ENCODE results near the gene CFAP99. TPM values are rescaled to one million over a fixed set of nuclear protein-coding genes. Genes with fewer than 3 reads are reported as not detected.
A peak's percentile ranks its signal among the peaks of the same experiment; 100 is the strongest.

CFAP99 gene
- total and polyA plus RNA-seq, 4 experiments from 2014 or later = 0.12 to 0.19 TPM; not detected in 2

DNA sequence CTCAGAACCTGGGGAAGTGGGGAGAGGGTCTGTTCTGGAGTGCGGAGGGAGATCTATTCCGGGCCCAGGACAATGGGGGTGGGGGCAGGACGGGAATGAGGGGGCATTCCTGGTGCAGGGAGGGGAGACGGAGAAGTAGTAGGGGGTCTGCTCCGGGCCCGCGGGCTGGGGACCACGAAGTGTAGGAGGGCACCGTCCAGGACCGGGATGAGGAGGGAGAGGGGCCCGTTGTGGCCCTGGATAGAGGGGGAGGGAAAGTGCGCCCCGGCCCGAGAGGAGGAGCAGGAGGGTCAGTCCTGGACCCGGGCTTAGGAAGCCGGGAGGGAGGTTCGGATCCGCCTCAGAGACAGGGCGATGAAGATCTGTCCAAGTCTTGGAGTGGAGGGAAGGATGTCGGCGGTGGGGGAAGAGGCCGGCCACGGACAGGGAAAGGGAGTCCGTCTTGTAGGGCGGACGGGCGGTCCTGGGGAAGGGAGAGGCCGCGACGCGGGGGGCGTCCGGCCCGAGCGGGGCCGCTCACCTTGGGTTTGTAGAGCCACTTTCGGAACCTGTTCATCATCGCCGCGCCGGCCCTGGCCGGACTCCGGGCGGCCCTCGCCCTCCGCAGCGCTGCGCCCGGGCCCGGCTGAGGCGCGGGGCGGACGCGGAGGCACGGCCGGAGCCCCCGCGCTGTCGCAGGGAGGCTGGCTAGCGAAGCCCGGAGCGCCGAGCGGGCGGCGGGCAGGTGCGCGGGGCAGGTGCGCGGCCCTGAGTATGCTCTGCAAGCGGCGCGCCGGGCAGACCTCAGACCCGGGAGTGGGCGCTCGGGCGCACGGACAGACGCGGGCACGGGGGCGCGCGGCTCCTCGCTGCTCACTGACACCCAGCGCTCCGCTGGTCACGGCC lies 748 bp upstream of the CFAP99 start, which contains the start of gene ZFYVE28:
ZFYVE28 (minus strand) TSS at position 881 of the 885 bp plus-strand sequence; CDS start at position 559, 322 bp downstream.
- DNase-seq = peak in 1 of 5 donors; percentile 16
- Histone ChIP-seq H3K27ac (ENCODE audit: low read depth, low read length) (peak within 1 kb of the TSS; percentile 78), H3K4me1 (ENCODE audit: insufficient read depth, low read length) (peaks cover 48% of the 10 kb centered on the region), H3K27me3 (ENCODE audit: insufficient read depth, low read length) (no peaks in the 10 kb centered on the region), H3K4me3 (ENCODE audit: low read length in 2 of 2) (peak within 1 kb of the TSS; percentile 44 to 72), H3K36me3 (ENCODE audit: insufficient read depth, low read length) (no peaks in the 10 kb centered on the region), H3K9me3 (ENCODE audit: control insufficient read depth in 1 of 2, low read length in 2 of 2) (no peaks in the 10 kb centered on the region)
- Mint-ChIP-seq H3K27ac (peak within 1 kb of the TSS; percentile 92 to 100 (median 98)), H3K9me3 (peaks cover 0 to 4% (median 0%) of the 10 kb centered on the region in 8 donors), H3K4me3 (peak within 1 kb of the TSS; percentile 89 to 95 (median 92)), H3K36me3 (peaks cover 0 to 6% of the 10 kb centered on the region in 2 donors), H3K27me3 (peaks cover 0 to under 1% of the 10 kb centered on the region in 2 donors), H3K4me1 (peaks cover 35 to 57% (median 43%) of the 10 kb centered on the region in 4 donors)
- intact Hi-C loops (cut with micrococcal nuclease) = loop anchor here (1.0 to 10.0 kb wide), 7 partner anchors 50 to 693 kb away; partner anchors contain the start of genes FAM193A, GRK4, HAUS3 and MXD4
- POLR2A ChIA-PET (ENCODE audit: partially characterized antibody) = interaction anchor here (0.9 to 1.7 kb wide), 13 partner anchors 10 to 180 kb away, joined by 3 to 33 read pairs (median 5); partner anchors contain the start of genes HAUS3, MXD4, POLN and RNF4
- CTCF ChIA-PET (ENCODE audit: partially characterized antibody) = interaction anchor here (0.8 to 1.7 kb wide), 14 partner anchors 10 to 197 kb away, joined by 3 to 17 read pairs (median 5); partner anchors contain the start of genes FAM193A, HAUS3, MXD4 and POLN

DNA sequence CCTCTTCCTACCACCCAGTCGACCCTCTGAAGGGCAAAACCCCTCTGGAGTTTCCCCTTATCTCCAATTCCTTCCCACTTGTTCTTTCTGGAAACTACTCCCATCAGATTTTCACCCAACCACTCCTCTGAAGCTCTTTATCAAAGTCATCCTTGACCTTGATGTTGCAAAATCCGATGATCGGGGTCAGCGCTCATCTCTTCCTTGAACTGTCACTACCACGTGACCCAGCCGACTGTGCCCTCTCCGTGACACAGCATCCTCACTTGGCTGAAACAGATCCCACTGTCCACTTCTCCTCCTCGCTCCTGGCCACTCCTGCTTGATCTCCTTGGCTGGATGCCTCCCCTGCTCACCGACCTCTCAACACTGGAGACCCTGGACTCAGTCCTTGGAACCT lies 1.1 kb downstream of the CFAP99 start:
- peak overlapping the region in 1 of 2 donors; percentile 72 for H3K4me3 ChIP-seq (ENCODE audit: low read length in 2 of 2)
- POLR2A ChIA-PET (ENCODE audit: partially characterized antibody) = interaction anchor here (1.0 to 1.7 kb wide), 11 partner anchors 7 to 200 kb away, joined by 3 to 33 read pairs (median 4); partner anchors contain the start of genes FAM193A, HAUS3, MXD4 and POLN
- DNase-seq = no peak
- Mint-ChIP-seq H3K27ac (peak overlapping the region; percentile 92 to 100 (median 98)), H3K4me1 (peaks cover 21 to 39% (median 27%) of the 10 kb centered on the region in 4 donors), H3K27me3 (peaks cover 0 to 2% of the 10 kb centered on the region in 2 donors), H3K4me3 (peak overlapping the region; percentile 22 to 95 (median 88)), H3K9me3 (peaks cover 0 to 5% (median 0%) of the 10 kb centered on the region in 8 donors), H3K36me3 (peaks cover 0 to 2% of the 10 kb centered on the region in 2 donors)
- no peaks in the 10 kb centered on the region for H3K9me3 ChIP-seq (ENCODE audit: control insufficient read depth in 1 of 2, low read length in 2 of 2)
- peaks cover 30% of the 10 kb centered on the region for H3K4me1 ChIP-seq (ENCODE audit: insufficient read depth, low read length)
- H3K27me3 ChIP-seq (ENCODE audit: insufficient read depth, low read length) = no peaks in the 10 kb centered on the region
- intact Hi-C loops (cut with micrococcal nuclease) = loop anchor here (1.0 to 10.0 kb wide), 4 partner anchors 139 to 695 kb away; partner anchors contain the start of genes TACC3 and TMEM129
- CTCF ChIA-PET (ENCODE audit: partially characterized antibody) = interaction anchor here (1.2 to 1.7 kb wide), 14 partner anchors 8 to 199 kb away, joined by 3 to 17 read pairs (median 6); partner anchors contain the start of genes FAM193A, HAUS3, MXD4 and POLN
- peak overlapping the region; percentile 78 for H3K27ac ChIP-seq (ENCODE audit: low read depth, low read length)
- no peaks in the 10 kb centered on the region for H3K36me3 ChIP-seq (ENCODE audit: insufficient read depth, low read length)

- Mint-ChIP-seq H3K4me1 (peaks cover 9 to 25% (median 13%) of the 10 kb centered on the region in 4 donors), H3K9me3 (peaks cover 0 to 5% (median 0%) of the 10 kb centered on the region in 8 donors), H3K27me3 (peaks cover 0 to 6% of the 10 kb centered on the region in 2 donors), H3K27ac (peak overlapping the region in 1 of 7 donors; percentile 8), H3K4me3 (no peak overlapping the region), H3K36me3 (peaks cover 0 to 2% of the 10 kb centered on the region in 2 donors)
- Histone ChIP-seq H3K27me3 (ENCODE audit: insufficient read depth, low read length) (no peaks in the 10 kb centered on the region), H3K27ac (ENCODE audit: low read depth, low read length) (no peak overlapping the region), H3K36me3 (ENCODE audit: insufficient read depth, low read length) (no peaks in the 10 kb centered on the region), H3K4me3 (ENCODE audit: low read length in 2 of 2) (no peak overlapping the region), H3K9me3 (ENCODE audit: control insufficient read depth in 1 of 2, low read length in 2 of 2) (no peaks in the 10 kb centered on the region), H3K4me1 (ENCODE audit: insufficient read depth, low read length) (peaks cover 10% of the 10 kb centered on the region)
- no peak for DNase-seq
- ChIA-PET CTCF (ENCODE audit: partially characterized antibody) (interaction anchor here (1.1 to 1.4 kb wide), 2 partner anchors 9 to 202 kb away, joined by 3 to 5 read pairs; no protein-coding TSS in a partner anchor), POLR2A (ENCODE audit: partially characterized antibody) (no interaction called here)
- intact Hi-C loops (cut with micrococcal nuclease) = no loop called here
These were observed 3.2 kb downstream of the CFAP99 start for GRCh38 chr4:2421928-2422327.

- Mint-ChIP-seq H3K27ac (no peak overlapping the region), H3K4me3 (no peak overlapping the region), H3K36me3 (peaks cover 0 to 2% of the 10 kb centered on the region in 2 donors), H3K4me1 (peaks cover 9 to 25% (median 13%) of the 10 kb centered on the region in 4 donors), H3K27me3 (peaks cover 0 to 6% of the 10 kb centered on the region in 2 donors), H3K9me3 (peaks cover 0 to 5% (median 0%) of the 10 kb centered on the region in 8 donors)
- intact Hi-C loops (cut with micrococcal nuclease) = no loop called here
- no peaks in the 10 kb centered on the region for H3K36me3 ChIP-seq (ENCODE audit: insufficient read depth, low read length)
- H3K4me3 ChIP-seq (ENCODE audit: low read length in 2 of 2) = no peak overlapping the region
- DNase-seq = no peak
- ChIA-PET POLR2A (ENCODE audit: partially characterized antibody) (no interaction called here), CTCF (ENCODE audit: partially characterized antibody) (interaction anchor here (0.8 to 1.4 kb wide), 3 partner anchors 11 to 203 kb away, joined by 3 to 5 read pairs (median 3); no protein-coding TSS in a partner anchor)
- no peaks in the 10 kb centered on the region for H3K9me3 ChIP-seq (ENCODE audit: control insufficient read depth in 1 of 2, low read length in 2 of 2)
- peaks cover 10% of the 10 kb centered on the region for H3K4me1 ChIP-seq (ENCODE audit: insufficient read depth, low read length)
- no peaks in the 10 kb centered on the region for H3K27me3 ChIP-seq (ENCODE audit: insufficient read depth, low read length)
- H3K27ac ChIP-seq (ENCODE audit: low read depth, low read length) = no peak overlapping the region
These were observed 4.3 kb downstream of the CFAP99 start for GRCh38 chr4:2423066-2423465.

DNA sequence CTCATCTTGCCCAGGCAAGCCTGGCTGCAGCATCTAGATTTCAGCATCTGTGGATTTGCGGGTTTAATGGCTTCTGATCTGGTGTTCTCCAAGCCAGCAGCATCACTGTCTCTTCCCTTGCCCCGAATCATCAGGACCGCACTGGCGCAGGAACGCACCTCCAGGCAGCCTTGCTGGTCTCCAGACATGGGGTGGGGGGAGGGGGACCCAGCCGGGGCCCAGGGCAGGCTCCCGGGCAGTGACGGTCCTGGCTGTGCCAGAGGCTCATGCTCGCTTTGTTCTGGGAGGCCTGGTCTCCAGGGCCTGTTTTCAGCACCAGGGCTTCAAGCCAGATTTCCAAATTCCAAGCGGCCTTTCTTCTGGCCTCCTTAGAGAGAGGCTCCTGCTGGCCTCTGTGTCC lies 4.9 kb downstream of the CFAP99 start:
- no peaks in the 10 kb centered on the region for H3K9me3 ChIP-seq (ENCODE audit: control insufficient read depth in 1 of 2, low read length in 2 of 2)
- Mint-ChIP-seq H3K9me3 (peaks cover 0 to 5% (median 0%) of the 10 kb centered on the region in 8 donors), H3K36me3 (peaks cover 0 to 2% of the 10 kb centered on the region in 2 donors), H3K4me3 (no peak overlapping the region), H3K27me3 (peaks cover 1 to 7% of the 10 kb centered on the region in 2 donors), H3K27ac (no peak overlapping the region), H3K4me1 (peaks cover 9 to 25% (median 13%) of the 10 kb centered on the region in 4 donors)
- H3K27ac ChIP-seq (ENCODE audit: low read depth, low read length) = no peak overlapping the region
- DNase-seq = no peak
- no peaks in the 10 kb centered on the region for H3K36me3 ChIP-seq (ENCODE audit: insufficient read depth, low read length)
- ChIA-PET POLR2A (ENCODE audit: partially characterized antibody) (no interaction called here), CTCF (ENCODE audit: partially characterized antibody) (no interaction called here)
- intact Hi-C loops (cut with micrococcal nuclease) = no loop called here
- peaks cover 10% of the 10 kb centered on the region for H3K4me1 ChIP-seq (ENCODE audit: insufficient read depth, low read length)
- H3K27me3 ChIP-seq (ENCODE audit: insufficient read depth, low read length) = no peaks in the 10 kb centered on the region
- H3K4me3 ChIP-seq (ENCODE audit: low read length in 2 of 2) = no peak overlapping the region

GRCh38 chr4:2424581-2424980 lies 5.8 kb downstream of the CFAP99 start:
- Histone ChIP-seq H3K36me3 (ENCODE audit: insufficient read depth, low read length) (no peaks in the 10 kb centered on the region), H3K27ac (ENCODE audit: low read depth, low read length) (no peak overlapping the region), H3K4me3 (ENCODE audit: low read length in 2 of 2) (no peak overlapping the region), H3K27me3 (ENCODE audit: insufficient read depth, low read length) (no peaks in the 10 kb centered on the region), H3K4me1 (ENCODE audit: insufficient read depth, low read length) (peaks cover 4% of the 10 kb centered on the region), H3K9me3 (ENCODE audit: control insufficient read depth in 1 of 2, low read length in 2 of 2) (no peaks in the 10 kb centered on the region)
- no peaks in the 10 kb centered on the region for H3K36me3 Mint-ChIP-seq
- no peak for DNase-seq
- H3K27me3 Mint-ChIP-seq = peaks cover 4 to 9% of the 10 kb centered on the region in 2 donors
- H3K4me3 Mint-ChIP-seq = no peak overlapping the region
- ChIA-PET CTCF (ENCODE audit: partially characterized antibody) (no interaction called here), POLR2A (ENCODE audit: partially characterized antibody) (no interaction called here)
- H3K9me3 Mint-ChIP-seq = peaks cover 0 to 4% (median 0%) of the 10 kb centered on the region in 8 donors
- peaks cover 5 to 16% (median 7%) of the 10 kb centered on the region in 4 donors for H3K4me1 Mint-ChIP-seq
- no peak overlapping the region for H3K27ac Mint-ChIP-seq
- intact Hi-C loops (cut with micrococcal nuclease) = no loop called here

Measured in CD4-positive, alpha-beta memory T cell (primary cell).